ENCODE data around the gene RRP15.

Gene RRP15

DNA sequence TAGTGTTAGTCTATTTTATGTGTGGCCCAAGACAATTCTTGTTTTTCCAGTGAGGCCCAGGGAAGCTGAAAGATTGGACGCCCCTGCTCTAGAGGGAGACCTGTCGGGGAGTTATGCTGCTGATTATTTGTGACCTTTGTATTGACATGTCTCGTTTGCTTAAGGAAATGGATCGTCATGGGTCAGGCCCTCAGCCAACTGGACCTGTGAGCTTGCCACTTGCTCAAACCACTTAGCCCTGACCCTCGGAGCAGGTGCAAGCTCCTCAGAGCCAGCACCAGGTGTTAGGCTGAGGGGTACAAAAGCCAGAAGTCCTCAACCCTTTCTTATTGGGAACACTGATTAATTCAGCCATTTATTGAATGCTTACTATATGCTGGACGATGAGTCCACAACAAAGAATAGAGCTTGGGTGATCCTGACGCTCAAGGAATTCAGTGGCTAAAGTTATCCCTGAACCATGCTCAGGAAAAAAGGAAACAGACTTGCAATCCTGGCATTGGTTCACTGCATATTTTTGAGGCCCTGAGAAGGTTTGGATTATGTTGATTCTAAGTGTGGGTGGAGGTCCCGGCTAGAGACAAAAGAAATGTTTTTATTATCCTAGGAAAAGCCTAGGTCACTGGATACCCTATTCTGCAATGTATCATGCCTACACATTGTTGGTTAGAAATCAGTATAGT, 79.1 kb downstream of the RRP15 start:
- no peak for DNase-seq

DNA sequence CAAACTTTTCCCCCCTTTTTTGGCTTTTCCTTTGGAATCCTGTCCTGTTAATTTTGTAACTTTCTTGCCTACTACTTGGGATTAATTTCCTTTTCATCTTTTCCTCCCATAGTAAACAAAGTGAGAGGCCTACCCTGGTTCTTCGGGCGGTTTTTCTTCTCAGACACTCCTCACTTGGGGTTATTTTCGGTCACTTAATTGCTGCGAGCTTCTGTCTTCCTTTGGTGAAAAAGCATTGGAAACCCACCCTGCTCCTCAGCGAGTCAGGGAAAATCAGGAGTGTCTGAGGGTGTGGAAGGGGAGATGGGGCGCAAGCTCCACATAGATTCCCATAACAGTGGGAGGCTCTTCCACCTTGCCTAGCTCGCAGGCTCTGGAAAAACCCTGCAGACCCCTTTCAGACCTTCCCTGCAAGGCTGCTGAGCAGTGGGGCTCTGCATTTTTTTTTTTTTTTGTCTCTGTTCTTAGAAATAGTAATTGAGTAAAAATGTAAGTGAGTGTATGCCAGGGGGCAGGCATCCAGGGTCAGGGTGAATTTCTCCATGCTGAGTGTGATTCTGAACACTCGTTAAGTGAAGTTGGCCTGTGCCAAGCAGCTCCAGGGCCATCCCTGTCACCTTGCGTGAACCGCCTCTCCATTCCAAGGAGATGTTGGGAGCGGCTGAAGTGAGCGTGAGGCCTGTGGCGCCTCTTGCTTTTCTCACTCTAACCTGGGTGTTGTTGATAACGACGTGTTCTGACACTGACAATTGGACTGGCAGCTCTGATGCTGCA, 80.3 kb downstream of the RRP15 start:
- DNase-seq: no peak

DNA sequence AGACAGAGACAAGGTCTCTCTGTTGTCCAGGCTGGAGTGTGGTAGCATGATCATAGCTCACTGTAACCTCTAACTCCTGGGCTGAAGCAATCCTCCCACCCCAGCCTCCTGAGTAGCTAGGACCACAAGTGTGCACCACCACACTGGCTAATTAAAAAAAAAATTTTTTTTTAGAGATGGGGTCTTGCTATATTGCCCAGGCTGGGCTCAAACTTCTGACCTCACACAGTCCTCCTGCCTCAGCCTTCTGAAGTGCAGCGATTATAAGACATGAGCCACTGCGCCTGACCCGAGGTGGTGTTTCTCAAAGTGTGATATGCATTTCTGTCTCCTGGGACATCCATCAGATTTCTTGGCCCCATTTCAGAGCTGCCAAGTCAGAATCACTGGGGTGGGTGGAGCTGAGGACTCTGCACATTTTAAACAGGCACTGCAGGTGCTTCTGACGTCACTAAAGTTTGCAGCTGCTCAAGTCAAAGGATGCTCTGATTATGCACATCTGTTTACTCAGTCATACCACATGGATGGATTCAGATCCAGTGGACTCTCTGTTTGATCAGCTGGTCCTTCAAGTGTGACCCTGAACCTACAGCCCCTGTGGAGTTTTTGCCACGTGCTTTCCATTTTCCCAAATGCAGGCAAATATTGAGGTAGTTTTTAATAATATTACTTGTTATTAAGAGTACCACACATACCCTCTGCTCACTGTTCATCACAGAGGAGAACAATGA, 81.4 kb downstream of the RRP15 start:
- DNase-seq: no peak

DNA sequence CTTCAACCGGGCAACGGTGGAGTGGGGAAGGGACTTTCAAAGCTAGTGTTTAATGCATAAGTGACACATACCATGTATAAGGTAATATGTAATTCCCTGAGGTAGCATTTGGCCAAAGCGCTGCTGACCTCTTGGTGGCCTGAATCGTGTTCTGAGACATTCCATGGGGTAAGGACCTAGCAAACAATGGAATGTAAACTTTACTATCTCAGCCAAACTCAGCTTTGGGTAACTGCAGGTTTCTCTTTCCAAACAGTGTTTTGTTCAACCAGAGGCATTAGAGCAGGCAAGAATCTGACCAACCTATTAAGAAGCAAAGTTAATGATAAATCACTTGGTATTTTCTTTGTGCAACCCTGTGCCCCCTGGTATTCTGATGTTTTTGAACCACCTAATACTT, 82.0 kb downstream of the RRP15 start:
- no peak for DNase-seq

DNA sequence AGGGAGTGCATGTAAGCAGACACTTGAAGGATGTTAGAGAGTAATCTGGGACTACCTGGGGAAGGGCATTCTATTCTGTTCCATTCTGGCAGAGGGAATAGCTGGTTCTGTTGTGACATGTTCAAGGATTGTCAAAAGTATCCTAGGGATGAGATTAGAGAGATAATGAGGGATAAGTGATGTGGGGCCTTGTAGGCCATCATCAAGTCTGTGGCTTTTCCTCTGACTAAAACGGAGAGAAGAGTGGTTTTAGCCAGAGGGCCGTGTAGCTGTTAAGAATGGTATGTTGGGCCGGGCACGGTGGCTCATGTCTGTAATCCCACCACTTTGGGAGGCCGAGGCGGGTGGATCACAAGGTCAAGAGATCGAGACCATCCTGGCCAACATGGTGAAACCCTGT, 83.6 kb downstream of the RRP15 start:
- no peak for DNase-seq

DNA sequence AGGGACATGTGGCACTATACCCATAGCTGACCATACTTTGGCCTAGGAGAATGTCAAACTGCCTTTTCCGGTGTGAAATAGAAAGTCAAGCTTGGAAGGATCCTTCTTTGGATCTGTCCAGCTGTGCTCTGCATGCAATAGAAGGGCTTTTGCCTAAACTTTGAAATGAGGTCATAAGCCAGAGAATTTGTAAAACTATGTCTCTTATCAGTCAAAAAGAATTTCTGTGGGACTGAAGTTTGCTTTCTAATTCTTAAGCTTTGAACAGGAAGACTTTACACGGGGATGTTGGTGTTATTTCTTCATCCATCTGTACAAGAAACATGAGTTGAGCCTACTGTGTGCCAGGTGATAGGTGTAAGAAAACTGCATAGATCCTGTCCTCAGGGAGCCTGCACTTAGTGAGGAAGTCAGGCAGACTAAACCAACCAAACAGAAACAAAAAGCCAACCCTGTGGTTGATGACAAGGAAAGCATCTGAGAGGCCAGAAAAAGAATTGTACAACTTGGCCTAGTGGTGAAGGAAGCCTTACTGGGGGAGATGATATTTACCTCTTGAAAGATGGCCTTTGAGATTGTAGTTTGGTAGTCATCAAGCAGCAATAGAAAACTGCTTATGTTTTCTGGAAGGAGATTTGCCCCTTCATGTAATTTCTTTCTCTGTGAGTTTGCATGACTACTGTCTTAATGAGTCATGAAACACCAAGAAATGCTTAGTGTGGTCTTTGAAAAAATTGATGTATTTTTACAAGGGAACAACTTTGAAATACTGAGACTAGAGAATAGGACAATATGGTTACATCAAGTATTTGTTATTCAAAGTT, 84.8 kb downstream of the RRP15 start:
- DNase-seq: no peak

DNA sequence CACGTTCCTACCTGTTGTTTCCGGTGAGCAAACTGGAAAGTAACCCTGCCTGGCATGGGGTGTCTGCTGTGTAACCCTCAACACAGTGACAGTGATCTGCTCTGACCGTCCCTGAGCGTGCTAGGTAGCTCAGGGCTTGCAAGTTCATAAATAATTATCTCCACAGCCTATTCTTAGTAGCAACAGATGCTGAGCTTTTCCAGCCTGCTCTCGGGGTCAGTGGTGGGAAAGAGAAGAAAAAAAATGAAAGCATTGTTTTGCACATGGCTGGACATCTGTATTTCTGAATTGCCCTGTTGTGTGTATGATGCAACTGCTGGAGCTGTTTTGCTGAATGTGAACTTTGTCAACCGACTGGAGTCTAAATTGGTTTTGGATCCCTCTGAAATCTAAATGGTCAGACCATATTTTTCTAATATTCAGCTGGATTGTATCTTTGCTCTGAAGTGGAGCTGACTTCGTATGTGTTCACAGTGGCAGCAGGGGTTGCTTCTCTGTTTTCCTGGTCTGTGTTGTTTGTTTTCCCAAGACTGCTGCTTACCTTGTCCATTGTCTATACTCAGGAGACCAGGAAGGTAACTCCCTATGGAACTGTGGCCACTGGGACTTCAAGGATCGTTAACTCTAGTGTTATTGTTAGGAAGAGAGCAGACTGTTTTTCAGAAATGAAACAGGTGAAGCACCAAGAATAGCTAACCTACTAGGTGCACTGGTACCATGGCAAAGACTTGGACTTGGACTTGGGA, 87.0 kb downstream of the RRP15 start:
- no peak for DNase-seq

DNA sequence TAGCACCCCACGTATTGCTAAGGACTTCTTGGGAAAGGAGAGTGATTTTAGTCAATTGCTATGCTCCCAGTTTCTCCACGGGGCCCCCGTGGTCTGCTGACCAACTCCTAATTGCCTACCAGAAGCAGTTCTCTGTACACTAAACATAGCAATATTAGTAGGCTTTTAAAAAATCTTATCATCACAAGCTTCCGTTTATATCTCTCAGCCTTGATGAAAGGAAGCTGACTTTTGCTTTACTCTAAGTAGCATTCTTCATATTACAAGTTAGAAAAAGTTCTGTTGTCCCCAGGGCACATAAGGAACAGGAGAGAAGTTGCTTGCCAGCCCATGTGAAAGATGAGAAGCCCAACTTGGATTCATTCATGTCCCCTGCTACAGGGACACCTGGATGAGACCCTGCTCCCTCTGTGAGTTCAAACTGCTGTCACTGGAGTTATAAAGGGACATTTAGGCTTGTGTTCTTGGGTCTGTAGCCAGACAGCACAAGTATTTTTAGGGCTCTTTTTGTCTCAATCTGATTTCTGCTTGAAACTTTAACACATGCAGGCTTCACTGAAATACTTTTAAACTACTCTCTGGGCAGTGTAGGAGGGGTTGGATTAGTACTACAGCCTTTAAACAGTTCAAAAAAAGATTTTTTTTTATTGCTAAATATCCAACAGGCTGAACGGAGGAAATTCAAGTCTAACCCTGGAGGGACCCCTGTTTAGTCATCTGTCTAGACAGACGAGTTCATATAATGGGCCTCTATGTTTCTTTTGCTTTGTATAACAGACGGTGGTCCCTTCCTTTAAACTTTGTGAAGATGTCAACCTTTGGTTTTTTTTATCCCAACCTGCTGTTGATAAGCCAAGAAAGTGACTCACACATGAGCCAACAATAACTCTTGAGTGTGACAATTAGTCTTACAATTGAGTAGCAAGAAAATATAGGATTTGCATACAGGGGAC, 89.6 kb downstream of the RRP15 start:
- DNase-seq: no peak

DNA sequence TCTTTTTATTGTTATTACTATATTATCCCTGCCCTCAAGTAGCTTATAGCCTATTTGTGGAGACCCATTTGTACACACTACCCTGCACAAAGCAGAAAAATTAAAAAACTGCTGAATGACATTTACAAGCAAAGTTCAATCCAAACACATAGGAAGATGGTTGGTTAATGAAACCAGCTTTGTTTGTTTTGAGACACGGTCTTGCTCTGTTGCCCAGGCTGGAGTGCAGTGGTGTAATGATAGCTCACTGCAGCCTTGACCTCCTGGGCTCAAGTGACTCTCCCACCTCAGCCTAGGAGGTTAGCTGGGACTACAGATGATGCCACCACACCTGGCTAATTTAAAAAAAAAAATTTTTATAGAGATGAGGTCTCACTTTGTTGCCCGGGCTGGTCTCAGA, 91.6 kb downstream of the RRP15 start:
- DNase-seq: no peak

DNA sequence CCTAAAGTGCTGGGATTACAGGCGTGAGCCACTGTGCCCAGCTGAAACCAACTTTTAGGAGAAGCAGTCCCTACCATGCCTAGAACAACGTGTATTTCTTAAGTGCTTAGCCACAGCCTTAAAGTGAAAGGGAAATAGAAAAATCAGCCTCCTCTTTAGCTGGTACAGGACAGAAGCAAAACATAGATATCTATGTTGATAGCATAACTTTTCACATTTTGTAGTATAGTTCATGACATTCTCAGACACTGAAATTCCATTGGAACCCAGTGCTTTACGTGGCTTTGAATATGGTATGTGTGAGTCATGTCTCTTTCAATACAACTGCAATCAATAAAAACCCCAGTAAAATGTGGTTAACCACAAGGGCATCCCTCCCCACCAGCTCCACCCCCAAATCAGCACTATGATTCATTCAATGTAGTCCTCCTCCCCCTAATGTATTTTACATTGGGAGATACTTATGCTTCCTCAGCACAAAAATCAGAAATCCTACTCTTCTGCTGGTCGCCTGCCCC, 92.1 kb downstream of the RRP15 start:
- DNase-seq: no peak

DNA sequence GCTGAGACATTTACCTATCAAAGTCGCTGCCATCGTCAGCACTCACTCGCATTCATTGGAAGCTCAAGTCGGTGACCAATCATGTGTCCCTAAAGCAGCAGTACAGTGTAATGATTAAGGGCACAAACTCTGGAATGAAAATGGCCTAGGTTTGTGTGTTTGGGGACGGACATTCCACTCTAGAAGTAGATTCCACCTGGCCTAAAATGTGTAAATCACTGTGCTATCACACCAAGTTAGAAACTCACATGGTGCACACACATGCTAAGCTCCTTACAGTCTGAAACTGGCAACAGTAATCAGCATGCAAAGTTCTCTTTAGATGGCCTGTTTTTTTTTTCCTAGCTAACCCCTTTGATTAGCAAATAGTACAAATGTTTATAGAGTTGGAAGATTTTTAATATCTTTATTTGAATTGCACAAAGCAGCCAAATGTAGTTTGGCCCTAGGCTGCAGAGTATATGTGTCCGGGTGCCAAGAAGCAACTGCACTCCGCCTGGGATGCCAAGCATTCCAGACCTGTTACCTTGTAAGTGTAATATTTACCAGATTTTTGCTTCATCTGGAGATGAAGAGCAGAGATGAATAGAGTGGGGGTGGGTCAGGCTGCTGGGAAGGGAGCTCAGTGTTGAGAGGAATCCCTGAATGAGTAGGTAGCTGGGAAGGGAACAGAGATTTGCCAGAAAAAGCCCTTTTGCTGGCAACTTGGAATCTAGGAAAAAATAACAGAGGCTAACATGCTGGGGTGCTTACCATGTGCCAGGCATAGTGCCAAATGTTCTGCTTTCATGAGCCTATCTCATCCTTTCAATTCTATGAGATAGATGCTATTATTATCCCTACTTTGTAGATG, 95.3 kb downstream of the RRP15 start:
- no peak for DNase-seq

DNA sequence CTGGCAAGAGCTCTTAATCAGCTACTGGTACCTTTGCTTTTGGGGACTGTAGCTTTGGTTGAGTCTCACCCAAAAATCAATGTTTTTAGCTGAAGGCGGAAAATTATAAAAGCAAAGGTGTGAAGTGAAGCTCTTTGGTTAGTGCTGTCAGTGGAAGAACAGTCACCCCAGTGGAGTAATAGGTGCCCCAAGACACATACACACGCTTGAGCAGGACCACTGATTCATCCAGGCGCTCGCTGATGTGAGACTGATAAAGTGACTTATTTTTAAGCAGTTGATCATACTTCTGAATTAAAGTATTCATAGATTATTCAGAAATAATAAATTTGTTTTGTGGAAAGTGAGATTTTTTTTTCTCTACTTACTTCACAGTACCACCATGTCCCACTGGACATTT, 97.2 kb downstream of the RRP15 start:
- DNase-seq: no peak

DNA sequence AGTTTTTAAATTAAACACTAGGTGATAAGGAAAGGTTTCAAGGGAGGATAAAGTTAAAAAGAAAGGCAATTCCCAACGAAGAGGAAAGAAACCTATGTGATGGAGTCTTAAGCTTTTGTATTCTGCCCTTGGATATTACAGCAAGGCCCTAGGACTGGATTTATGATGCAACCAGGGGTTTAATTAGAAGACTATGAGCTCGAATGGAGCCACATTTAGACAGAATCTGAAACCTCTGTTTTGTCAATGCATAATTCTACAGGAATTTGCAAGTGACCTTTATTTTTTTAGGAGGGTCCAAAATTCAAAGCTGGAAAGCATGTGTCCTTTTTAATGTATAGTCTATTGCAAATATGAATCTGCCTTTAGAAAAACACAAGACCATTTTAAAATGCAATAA, 98.0 kb downstream of the RRP15 start:
- DNase-seq: no peak

DNA sequence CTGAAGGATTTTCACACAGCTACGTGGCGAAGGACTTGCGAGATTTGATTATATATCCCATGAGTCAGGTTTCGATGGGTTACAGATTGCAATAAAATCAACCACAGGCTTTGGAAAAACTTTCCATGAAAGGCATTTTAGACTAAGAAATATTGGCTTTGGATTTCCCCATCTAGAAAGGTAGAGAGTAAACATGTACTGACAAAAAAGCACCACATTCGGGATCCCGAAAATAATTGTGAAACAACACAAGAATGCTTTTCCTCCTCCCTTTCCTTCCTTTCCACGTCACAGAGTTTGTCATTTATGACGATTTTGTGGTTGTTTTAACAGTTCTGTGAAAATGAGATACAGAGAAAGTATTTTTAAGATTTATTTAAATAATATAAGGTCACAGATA, 98.6 kb downstream of the RRP15 start:
- no peak for DNase-seq

DNA sequence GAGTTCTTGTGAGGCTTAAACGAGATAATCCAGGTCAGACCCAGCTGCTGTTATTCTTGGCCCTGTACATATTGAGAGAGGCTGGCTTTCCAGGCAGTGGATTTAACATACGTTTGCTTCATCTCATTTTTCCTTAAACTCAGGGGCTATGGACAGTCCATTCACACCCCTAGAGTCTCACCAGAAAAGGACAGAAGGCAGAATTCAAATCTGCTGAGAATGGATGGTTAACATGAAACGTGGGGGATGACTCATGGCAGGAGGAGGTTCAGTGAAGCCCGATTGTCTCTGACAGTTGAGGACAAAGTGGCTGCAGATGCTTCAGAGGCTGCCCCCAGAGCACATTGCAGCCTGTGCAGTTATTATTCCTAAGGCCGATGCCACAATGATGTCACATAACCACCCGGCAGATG, 99.5 kb downstream of the RRP15 start:
- no peak for DNase-seq
